HG03432 (cell line): ENCODE measurements around the gene SSTR5.

ENCODE experiments used
- ATAC-seq: cut with Tn5 transposase; IDR thresholded peaks from one replicate; pipeline ENCODE4 v1.9.1; 2021; ENCODE audit warnings: mild to moderate bottlenecking, moderate library complexity; ENCODE audit not compliant: unreplicated experiment

The SSTR5 gene

GRCh38 chr16:1120577-1120941 is 48.0 kb downstream of the SSTR5 start:
- ATAC-seq, result no peak

DNA sequence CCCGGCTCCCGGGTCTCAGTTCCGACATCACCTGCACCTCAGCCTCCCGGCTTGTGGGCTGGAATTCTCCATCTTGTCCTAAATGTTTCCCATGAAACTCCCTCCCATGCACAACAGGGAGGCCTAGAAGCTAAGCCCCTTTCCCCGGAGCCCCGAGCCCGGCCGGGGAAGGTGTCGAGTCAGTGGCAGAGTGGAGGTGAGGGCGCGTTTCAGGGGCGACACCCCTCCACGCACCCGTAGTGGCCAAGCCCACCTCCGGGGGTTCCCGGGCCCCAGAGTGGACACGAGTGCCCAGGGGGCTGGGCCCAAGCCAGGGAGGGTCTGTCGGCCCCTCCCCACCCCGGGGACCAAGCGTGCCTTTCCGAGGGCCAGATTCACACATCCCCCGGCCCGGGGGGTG is 48.5 kb downstream of the SSTR5 start:
- no peak for ATAC-seq

DNA sequence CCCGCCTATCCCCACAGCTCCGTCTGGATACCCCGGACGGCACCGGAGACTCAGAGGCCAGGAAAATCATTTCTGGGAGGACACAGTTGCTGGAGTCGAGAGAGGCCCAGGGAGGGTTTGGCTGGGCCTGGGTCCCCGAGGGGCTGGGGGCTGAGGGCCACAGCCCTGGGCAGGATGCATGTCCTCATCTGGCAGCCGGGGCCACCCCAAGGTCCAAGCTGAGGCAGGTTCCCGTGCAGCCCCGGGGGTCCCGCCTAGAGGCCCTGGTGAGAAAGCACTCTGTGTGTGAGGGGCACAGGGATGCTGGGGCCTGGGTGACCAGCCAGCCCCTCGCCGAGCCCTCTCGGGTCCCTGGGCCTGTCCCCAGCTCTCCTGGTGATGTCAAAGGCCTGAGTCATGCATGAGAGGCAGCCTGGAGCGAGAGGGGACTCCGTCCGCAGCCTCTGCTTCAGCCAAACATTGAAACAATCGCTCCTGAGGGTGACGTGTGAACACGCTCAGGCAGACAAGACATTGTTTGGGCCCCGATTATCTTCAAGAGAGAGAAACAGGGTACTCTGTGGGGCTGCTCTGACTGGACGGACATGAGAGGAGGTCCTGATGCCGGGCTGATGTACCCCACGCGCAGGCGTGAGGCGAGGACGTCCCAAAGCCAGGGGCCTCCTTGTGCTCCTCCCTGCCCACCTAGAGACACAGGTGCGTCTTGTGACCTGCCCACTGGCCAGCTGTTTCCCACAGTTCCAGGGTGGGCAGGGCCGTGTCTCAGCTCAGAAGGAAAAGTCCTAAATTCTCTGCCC is 49.3 kb downstream of the SSTR5 start:
- no peak for ATAC-seq

DNA sequence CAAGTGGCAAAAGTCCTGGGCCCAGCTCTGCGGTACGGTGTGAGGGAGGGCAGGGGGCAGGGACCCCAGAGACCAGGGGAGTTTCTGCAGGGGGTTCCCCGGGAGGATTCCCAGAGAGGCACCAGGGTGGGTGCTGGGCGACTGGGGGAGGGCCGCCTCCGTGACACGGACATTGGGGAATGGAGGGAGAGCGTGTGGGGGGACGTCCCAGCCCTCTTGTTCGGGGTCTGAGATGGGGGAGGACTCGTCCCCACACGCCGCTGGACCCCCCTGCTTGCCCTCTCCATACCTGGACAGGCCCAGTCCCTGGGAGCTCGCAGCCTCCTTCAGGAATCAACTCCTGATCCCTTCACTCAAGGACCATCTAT is 49.8 kb downstream of the SSTR5 start:
- ATAC-seq, result no peak

DNA sequence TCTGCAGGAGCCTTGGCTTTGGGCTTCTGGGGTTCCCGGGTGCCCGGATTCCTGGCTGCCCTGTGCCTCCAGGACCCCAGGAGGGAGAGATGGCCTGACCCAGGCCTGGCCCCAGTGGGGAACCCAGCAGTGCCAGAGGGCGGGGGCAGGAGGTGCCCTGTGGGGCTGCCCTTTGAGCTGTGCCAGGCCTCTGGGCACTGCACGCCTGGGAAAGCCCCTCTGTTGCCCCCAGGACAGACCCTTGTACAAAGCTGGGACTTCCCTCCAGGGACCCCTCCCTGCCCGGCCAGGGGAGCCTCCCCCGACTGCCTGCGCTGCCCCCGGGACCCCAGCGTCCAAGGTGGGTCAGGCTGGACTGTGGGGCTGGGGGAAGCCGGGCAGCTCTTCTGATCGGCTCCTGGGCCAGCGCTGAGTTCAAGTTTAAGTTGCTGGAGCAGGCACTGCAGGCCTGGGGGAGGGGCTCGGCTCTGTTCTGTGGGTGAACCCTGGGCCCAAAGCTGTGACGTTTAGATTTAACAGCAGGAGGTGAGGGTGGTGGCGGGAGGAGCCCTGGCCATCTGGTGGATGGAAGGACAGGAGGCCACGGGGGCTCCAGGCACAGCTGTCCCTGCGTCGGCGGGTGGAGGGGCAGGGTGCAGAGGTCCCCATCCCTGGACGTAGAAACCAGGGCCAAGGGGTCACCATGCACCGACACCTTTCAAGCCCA is 51.1 kb downstream of the SSTR5 start:
- no peak for ATAC-seq

DNA sequence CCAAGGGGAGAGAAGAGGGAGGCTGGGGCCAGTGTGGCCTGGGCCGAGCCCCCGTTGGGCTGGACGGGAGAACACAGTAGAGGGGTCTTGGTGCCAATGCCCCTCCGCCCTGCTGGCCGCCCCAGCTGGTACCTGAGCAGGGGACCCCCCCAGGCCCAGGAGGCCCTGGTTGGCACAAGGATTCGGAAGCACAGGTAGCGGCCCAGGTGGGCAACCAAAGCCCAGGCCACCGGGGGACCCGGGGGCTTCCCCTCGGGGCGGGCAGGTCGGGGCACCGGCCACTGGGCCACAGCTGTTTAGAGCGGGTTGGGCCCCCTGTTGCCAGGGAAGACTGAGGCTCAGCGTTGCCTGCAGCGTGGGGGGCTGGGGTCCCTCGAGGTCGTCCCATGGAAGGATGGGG is 51.7 kb downstream of the SSTR5 start:
- ATAC-seq, result no peak

GRCh38 chr16:1124795-1125194 is 52.2 kb downstream of the SSTR5 start:
- ATAC-seq, result no peak

GRCh38 chr16:1125471-1125870 is 52.9 kb downstream of the SSTR5 start:
- ATAC-seq, result no peak

DNA sequence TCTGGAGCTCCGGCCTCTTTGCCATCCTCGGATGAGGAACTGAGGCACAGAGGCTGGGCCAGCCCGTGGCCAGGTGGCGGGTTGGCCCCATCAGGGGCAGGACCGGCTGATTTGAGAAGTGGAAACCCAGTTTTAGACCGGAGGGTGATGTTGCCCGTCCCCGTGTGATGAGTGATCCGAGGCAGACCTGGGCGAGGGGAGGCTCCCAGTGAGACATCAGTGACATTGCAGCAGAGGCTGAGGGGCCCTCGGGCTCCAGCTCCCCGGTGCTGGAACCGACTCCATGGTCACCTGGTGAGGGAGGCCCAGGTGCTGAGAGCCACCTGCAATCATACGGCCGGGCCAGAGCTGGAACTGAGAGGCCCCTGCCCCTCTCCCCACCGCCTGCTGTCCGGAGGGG is 53.5 kb downstream of the SSTR5 start:
- no peak for ATAC-seq

GRCh38 chr16:1126586-1126985 is 54.0 kb downstream of the SSTR5 start:
- ATAC-seq, result no peak

GRCh38 chr16:1127101-1127500 is 54.6 kb downstream of the SSTR5 start:
- no peak for ATAC-seq

- ATAC-seq, result no peak
These were observed 55.6 kb downstream of the SSTR5 start for GRCh38 chr16:1127971-1128715.

GRCh38 chr16:1129106-1129960 is 56.8 kb downstream of the SSTR5 start:
- no peak for ATAC-seq

DNA sequence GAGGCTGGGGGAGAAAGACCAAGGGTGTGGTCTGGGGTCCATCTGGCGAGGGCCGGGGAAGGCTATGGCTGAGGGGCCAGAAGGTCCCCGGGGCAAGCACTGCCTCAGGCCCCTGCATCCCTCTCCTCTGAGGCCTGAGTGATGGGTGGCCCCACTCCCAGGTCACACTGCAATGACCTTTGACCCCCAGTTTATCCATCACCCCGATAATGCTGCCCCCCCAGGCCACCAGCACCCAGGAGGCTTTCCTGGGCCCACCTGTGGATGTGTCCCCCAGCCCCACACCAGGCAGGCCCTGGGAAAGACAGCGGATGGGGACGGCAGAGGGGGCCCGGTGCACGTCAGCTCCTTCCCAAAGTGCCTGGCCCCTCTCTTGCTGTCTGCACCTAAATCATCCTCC is 57.8 kb downstream of the SSTR5 start:
- no peak for ATAC-seq
